Esophagus muscularis mucosa (tissue), 3 donors: ENCODE results near the gene GATA3.

ENCODE experiments used
- POLR2A ChIP-seq: fragments of 450-650 bp; IDR thresholded peaks from one replicate; pipeline ENCODE4 v1.6.1; 2017; ENCODE audit warnings: antibody characterized with exemption, moderate library complexity, mild to moderate bottlenecking, low read depth
- TF ChIP-seq, protein P1 (sequence below), 3 experiments: fragments of 200-600 bp in 2 of 3; fragments of 450-650 bp in 1 of 3; sonication (generic) in 2 of 3; IDR thresholded peaks; one replicate each; pipeline ENCODE4 v1.5.1; 2017 to 2019; ENCODE audit warnings: antibody characterized with exemption in 3 of 3, mild to moderate bottlenecking in 2 of 3, moderate library complexity in 1 of 3

DNA sequence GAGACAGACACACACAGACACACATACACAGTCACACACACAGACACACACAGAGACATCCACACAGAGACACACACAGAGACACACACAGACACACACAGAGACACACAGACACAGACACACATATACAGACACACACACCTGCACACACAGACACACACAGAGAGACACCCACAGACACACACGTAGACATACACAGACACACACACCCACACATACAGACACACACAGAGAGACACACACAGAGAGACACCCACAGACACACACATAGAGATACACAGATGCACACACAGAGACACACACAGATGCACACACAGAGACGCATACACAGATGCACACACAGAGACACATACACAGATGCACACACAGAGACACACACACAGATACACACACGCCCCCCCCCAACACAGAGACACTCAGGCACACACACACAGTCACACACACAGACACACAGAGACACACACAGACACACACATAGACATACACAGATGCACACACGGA, 58.5 kb downstream of the GATA3 start:
- no peak for TF ChIP-seq POLR2A
- TF ChIP-seq, protein P1, sequence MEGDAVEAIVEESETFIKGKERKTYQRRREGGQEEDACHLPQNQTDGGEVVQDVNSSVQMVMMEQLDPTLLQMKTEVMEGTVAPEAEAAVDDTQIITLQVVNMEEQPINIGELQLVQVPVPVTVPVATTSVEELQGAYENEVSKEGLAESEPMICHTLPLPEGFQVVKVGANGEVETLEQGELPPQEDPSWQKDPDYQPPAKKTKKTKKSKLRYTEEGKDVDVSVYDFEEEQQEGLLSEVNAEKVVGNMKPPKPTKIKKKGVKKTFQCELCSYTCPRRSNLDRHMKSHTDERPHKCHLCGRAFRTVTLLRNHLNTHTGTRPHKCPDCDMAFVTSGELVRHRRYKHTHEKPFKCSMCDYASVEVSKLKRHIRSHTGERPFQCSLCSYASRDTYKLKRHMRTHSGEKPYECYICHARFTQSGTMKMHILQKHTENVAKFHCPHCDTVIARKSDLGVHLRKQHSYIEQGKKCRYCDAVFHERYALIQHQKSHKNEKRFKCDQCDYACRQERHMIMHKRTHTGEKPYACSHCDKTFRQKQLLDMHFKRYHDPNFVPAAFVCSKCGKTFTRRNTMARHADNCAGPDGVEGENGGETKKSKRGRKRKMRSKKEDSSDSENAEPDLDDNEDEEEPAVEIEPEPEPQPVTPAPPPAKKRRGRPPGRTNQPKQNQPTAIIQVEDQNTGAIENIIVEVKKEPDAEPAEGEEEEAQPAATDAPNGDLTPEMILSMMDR (IDR thresholded peaks at IDR 0.05), result no peak
